ENCODE data around the gene MMAA. TPM values are rescaled to one million over a fixed set of nuclear protein-coding genes. Genes with fewer than 3 reads are reported as not detected.
A peak's percentile ranks its signal among the peaks of the same experiment; 100 is the strongest.

MMAA gene
- total and polyA plus RNA-seq, 7 donors: 3.6 to 21.9 (median 13.3) TPM

DNA sequence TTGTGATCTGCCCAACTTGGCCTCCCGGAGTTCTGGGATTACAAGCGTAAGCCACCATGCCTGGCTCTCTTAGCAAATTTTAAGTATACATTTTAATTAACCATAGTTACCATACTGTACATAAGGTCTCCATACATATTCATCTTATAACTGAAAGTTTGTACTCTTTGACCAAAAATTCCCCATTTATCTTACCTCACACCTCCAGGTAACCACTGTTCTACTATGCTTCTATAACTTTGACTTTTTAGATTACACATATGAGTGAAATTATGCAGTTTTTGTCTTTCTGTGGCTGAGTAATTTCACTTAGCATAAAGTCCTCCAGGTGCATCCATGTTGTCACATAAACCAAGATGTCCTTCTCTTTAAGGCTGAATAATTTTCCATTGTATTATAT is 78.1 kb downstream of the MMAA start:
- TF ChIP-seq CTCF (IDR thresholded peaks at IDR 0.05): no peak
- intact Hi-C loops (cut with DNase I): no loop called here
- no peaks in the 10 kb centered on the region for H3K27me3 ChIP-seq (ENCODE audit: insufficient read depth in 3 of 3, low read length in 2 of 3)
- ATAC-seq: no peak
- H3K36me3 ChIP-seq (ENCODE audit: insufficient read depth in 1 of 2, low read depth in 1 of 2): no peaks in the 10 kb centered on the region
- 82 to 96% (median 83%) methylated on average over 2 of the region's 2 CpGs for WGBS, 3 donors
- DNase-seq: no peak
- H3K4me1 ChIP-seq: peaks cover 8% of the 10 kb centered on the region
- H3K4me3 ChIP-seq: no peak overlapping the region
- H3K27ac ChIP-seq: no peak overlapping the region
- no peaks in the 10 kb centered on the region for H3K9me3 ChIP-seq

DNA sequence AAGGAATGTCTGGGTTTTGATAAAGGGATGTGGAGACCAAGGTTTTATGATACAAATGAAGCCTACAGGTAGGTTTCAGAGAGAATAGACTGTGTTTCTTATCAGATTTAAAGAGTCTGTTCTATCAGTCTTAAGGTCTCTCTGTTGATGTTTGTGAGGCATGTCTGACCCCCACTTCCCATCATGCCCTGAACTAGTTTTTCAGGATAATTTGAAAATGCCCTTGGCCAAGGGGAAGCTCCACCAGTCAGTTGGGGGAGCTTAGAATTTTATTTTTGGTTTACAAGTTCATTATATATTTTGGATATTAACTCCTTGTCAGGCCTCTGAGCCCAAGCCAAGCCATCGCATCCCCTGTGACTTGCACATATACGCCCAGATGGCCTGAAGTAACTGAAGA is 79.3 kb downstream of the MMAA start:
- no peak for TF ChIP-seq CTCF (IDR thresholded peaks at IDR 0.05)

DNA sequence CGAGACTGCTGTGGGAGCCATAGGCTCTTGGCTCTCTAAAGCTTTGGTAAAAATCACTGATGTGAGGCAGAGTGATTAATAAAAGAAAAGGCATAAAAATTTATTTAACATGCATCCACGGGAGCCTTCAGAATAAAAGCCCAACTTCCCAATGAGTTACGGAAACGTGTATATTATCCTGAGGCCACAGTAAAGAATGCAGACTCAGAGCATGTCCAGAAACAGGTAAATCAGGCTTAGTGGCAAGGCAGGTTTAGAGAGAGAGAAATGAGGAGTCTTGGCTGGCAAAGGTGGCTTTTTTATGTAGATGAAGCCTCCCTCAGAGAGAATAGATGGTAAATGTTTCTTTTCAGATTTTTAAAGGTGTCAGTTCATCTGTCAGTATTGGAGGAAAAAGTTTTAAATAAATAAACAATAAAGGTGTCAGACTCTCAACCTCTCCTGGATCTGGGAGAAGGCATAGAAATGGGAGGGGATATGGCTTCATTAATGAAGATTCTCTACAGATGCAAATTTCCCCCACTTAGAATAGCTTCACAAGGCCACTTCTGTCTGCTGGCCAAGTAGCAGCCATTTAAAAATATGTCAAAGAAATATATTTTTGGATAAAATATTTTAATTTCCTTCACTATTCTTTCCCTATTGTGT is 84.8 kb downstream of the MMAA start:
- Histone ChIP-seq H3K4me1 (no peaks in the 10 kb centered on the region), H3K4me3 (no peak overlapping the region), H3K36me3 (ENCODE audit: insufficient read depth in 1 of 2, low read depth in 1 of 2) (no peaks in the 10 kb centered on the region), H3K9me3 (no peaks in the 10 kb centered on the region), H3K27me3 (ENCODE audit: insufficient read depth in 3 of 3, low read length in 2 of 3) (no peaks in the 10 kb centered on the region), H3K27ac (no peak overlapping the region)
- intact Hi-C loops (cut with DNase I): no loop called here
- ATAC-seq (no peak), DNase-seq (no peak)
- 69 to 75% (median 70%) methylated on average over 4 of the region's 4 CpGs for WGBS, 3 donors
- no peak for TF ChIP-seq CTCF (IDR thresholded peaks at IDR 0.05)

More for the DNA sequence above, 79.3 kb downstream of the MMAA start:
- Histone ChIP-seq H3K4me3 (no peak overlapping the region), H3K9me3 (no peaks in the 10 kb centered on the region), H3K4me1 (peaks cover 8% of the 10 kb centered on the region), H3K36me3 (ENCODE audit: insufficient read depth in 1 of 2, low read depth in 1 of 2) (no peaks in the 10 kb centered on the region), H3K27ac (no peak overlapping the region), H3K27me3 (ENCODE audit: insufficient read depth in 3 of 3, low read length in 2 of 3) (no peaks in the 10 kb centered on the region)
- no peak for ATAC-seq
- no peak for DNase-seq
- intact Hi-C loops (cut with DNase I): no loop called here
- 93 to 96% (median 95%) methylated on average over 2 of the region's 2 CpGs for WGBS, 3 donors

- Histone ChIP-seq H3K4me1 (no peaks in the 10 kb centered on the region), H3K27ac (peak overlapping the region; percentile 43), H3K36me3 (ENCODE audit: insufficient read depth in 1 of 2, low read depth in 1 of 2) (no peaks in the 10 kb centered on the region), H3K9me3 (peaks cover 8% of the 10 kb centered on the region), H3K27me3 (ENCODE audit: insufficient read depth in 3 of 3, low read length in 2 of 3) (no peaks in the 10 kb centered on the region), H3K4me3 (no peak overlapping the region)
- WGBS, 3 donors: 78 to 82% (median 79%) methylated on average over 1 of the region's 1 CpG
- intact Hi-C loops (cut with DNase I): no loop called here
- ATAC-seq (no peak), DNase-seq (no peak)
- TF ChIP-seq CTCF (IDR thresholded peaks at IDR 0.05): no peak
These were observed 90.2 kb downstream of the MMAA start for GRCh38 chr4:145709336-145709735.

Other genes starting within 250 kb of the MMAA start
- 10 to 100 TPM; 17.2 to 30.6 (median 21.9) TPM for gene SMAD1, start 137.5 kb upstream of the MMAA start, total RNA-seq
- 10 to 100 TPM in 1 of 3 donors, 1 to 10 TPM in 2; 5.0 to 11.8 (median 6.5) TPM for gene SMAD1, start 137.5 kb upstream of the MMAA start, polyA plus RNA-seq
- not detected for gene C4orf51, start 60.8 kb downstream of the MMAA start, total RNA-seq
- gene C4orf51, start 60.8 kb downstream of the MMAA start, polyA plus RNA-seq: not detected